HG02571 (cell line): Measurements from ENCODE around the gene ATP8A2.
"Not testable (repeated sequence)": the region's sequence is repeated elsewhere in the genome, so short reads cannot be mapped to it uniquely, and the experiment has no call there.

Source experiments
- ATAC-seq: cut with Tn5 transposase; IDR thresholded peaks from one replicate; pipeline ENCODE4 v1.9.1; 2021; ENCODE audit warnings: mild to moderate bottlenecking, moderate library complexity; ENCODE audit not compliant: unreplicated experiment

ATP8A2 gene

DNA sequence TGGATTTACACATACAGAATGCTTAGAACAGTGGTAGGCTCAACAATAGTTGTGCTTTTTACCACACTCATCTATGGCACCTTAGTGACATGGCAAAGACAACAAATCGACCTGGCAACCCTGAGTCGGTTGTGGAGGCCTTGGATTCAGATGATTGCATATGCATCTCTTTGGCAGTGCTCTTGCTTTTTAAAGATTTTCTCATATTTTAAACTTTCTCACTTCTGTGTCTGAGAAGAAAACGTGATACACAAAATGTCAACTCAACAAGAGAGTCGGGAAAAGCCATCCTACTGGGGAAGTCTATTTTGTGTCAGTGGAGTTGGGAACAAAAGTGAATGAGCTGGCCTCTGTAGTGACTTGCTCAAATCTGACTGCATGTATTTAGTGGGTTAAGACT, 85.8 kb downstream of the ATP8A2 start:
- no peak for ATAC-seq

DNA sequence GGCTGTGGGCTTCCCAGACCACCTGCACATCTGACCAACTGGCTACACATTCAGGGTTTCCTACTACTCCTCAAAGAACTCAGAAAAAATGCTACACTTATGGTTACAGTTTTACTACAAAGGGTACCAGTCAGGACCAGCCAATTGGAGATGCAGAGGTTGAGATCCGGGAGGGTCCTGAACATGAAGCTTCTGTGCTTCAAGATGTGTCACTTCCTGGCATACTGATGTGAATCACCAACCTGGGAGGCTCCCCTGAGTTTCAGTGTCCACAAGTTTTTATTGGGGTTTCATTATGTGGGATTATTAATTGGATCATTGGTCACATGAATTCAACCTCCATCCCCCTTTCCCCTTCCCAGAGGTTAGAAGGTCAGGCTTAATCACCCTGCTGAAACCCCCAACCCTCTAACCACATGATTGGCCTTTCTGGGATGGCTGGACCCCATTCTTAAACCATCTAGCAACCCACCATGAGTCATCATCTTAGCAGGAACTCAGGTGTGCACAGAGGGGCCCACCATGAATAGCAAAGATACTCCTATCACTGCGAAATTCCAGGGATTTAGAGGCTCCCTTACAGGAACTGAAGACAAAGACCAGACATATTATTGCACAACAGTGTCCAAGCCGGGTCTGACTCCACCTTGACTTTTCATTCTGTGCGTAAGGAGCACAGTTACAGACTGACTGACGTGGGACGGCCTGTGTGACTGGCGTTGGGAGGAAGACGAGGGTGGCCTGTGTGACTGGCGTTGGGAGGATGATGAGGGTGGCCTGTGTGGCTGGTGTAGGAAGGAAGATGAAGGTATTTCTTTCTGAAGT, 90.7 kb downstream of the ATP8A2 start:
- ATAC-seq = no peak

- ATAC-seq = no peak
Observed at GRCh38 chr13:25463496-25463895, 91.7 kb downstream of the ATP8A2 start.

DNA sequence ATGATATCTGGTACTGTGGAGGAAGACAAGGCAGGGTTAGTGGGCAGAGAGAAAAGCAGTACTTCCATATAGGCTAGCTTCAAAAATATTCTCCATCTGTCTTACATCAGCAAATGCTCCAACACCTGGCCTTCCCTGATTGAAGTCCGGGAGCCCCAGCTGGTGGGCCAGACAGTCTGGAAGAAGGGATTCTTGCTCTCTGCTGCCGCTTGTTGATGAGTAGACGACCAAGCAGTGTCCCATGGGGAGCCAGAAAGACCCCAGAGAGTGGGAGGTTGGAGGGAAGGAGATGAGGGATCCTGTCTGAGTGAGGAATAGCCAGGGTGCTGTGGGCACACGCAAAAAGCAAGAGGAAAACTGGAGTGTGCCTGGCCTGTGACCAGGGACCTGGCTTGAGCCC, 95.1 kb downstream of the ATP8A2 start:
- ATAC-seq = no peak

DNA sequence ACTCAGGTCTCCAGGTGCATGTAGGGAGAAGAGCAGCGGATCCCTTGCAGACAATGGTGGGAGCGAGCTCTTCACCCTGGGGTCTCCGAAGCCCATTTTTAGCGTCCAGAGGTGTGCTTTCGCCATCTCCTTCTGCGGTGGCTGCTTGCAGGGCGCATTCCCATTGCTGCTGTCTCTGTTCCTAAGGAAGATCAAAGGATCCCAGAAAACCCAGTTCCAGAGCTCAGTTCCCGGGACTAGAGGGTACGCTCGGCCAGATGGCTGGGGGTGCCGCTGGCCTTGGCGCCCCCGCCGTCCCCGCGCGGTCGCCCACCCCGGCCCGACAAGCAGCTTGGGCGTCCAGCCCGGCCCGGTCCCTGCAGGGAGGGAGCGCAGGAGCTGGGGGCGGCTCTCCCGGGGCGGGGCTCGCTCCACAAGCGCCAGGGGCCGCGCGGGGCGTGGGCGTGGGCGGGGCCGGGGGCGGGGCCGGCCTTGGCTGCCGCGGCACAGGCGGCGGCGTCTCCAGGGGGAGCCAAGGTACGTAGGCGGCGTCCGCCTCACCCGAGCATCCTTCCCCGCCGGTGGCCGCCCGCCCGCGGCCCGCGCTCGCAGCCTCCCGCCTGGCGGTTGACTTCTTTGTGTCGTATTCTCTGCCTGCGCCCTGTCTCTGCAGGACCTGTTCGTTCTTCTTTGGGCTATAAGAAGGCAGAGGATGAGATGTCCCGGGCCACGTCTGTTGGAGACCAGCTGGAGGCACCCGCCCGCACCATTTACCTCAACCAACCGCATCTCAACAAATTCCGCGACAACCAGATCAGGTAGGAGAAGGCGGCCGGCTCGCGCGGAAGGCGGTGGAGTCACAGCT, 96.8 kb downstream of the ATP8A2 start:
- no peak for ATAC-seq

GRCh38 chr13:25469169-25469525, 97.4 kb downstream of the ATP8A2 start:
- no peak for ATAC-seq

DNA sequence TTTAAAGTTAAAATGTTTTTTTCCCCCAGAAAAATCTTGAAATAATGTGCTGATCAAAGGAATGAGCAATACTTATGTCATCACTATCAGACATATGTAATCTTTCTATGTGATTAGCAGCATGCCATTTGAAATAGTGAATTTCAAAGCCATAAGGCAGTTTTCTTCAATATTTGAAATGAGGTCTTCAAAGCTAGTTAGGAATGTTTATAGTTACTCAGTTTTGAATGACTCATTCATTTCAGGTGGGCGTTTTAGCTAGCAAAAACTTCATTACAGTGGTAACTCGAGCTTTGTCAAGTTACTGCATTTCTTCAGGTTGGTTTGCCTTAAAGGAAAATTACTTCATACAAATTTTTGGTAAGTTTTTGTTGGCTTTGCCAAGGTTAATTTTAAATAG, 102.1 kb downstream of the ATP8A2 start:
- no peak for ATAC-seq

DNA sequence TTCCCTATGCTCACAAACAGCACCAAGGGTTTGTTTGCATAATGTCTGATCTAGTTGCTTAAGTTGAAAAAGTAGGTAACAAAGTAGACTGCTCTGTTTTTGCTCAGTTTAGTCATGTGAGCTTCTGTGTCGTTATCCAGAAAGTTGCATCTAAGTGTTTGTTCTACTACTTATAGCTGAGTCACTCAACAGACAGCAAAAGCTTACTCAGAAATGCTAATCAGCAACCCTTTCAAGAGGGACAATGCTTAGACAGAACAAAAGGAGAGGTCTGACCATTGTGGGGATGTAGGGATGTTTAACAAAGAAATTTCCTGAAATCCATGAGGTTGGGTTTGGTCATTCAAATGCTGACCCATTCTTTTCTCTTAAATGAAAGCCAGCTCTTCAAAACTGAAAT, 106.4 kb downstream of the ATP8A2 start:
- ATAC-seq = no peak

DNA sequence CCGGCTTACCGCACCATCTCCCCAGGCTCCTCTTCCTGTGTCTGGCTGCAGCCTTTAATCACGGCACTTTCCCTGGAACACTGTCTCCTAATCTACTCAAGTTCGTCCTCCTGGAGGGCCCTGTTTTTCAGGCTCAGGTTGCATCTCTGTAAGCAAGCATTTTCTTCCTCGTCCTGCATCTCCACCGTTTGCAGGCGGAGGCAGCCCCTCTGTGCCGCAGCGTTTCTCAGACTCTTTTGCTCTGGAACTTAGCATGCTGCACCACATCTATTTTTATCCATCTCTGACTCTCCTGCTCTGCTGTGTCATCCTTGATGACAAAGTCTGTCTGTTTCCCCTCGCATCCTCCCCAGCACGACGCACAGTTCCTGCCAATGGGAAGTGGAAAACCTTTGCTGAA, 117.5 kb downstream of the ATP8A2 start:
- no peak for ATAC-seq

DNA sequence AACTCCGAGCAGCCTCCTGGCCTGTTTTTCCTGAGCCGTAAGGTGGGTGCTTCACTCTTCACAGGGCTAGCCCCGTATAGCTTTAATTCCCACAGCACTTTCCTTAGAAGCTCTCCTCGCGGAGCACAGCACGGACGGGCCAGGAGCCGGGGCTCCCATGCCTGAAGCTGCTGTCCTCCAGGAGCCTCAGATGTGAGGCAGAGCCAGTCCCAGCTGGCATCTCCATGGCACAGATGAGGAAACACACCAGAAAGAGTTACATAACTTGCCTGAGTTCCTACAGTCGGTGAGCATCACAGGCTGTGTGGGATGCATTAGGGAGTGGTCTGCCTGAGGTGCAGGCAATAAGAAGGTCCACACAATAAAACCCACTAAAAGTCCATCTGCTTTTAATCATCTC, 118.5 kb downstream of the ATP8A2 start:
- ATAC-seq = no peak

DNA sequence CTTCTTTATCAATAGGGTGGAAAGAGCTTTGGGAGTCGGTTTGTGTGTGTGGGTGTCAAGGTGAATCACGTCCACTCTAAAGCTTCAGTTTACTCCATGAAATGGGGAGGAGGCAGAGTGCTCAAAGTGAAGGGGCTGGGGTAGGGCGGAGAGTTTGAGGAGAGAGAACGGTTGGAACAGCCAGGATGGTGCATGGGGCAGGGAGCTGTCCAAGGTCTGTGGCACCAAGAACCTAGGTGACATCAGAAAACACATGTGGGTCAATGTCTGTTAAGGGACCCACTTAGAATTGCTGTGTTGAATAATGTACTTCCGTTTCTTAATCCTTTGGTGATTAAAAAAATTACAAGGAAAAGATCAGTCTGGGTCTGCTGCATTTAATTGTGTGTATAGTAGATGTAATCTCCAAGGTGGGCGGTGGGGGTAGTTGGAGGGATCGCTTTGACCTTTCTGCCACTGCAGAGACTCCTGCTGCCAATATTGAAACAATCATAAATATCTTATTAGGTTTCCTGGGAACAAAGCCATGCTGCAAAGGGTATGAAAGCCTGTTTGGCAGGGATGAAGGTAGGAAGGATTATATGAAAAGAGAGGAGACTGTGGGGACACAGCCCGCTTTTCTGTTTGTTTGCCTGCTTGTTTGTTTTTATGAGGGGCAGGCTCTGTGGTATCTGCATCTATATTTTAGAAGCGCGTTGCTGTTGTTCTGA, 122.3 kb downstream of the ATP8A2 start:
- ATAC-seq = no peak

- no peak for ATAC-seq
Observed at GRCh38 chr13:25494698-25495411, 123.1 kb downstream of the ATP8A2 start.

GRCh38 chr13:25501231-25501630, 129.5 kb downstream of the ATP8A2 start:
- no peak for ATAC-seq

DNA sequence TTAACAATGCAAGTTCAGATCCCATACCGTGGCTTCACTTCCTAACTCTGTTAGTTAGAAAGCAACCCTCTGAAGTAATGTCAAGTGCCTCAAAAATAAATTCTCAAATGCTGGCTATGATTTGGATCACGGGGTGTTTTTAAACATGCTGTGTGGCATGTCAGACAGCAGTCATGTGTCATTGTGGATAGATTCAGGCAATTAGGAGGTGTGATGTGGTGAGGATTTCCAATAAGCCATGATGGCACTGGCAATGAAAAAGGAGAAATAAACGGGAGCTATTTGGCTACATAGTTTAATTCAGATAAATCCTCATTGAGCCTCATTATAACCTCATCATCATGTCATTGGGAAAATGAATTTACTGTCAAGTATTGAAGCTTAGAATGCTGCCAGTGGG, 130.3 kb downstream of the ATP8A2 start:
- ATAC-seq = no peak

GRCh38 chr13:25502551-25502950, 130.8 kb downstream of the ATP8A2 start:
- no peak for ATAC-seq

- no peak for ATAC-seq
Observed at GRCh38 chr13:25503856-25504255, 132.1 kb downstream of the ATP8A2 start.

DNA sequence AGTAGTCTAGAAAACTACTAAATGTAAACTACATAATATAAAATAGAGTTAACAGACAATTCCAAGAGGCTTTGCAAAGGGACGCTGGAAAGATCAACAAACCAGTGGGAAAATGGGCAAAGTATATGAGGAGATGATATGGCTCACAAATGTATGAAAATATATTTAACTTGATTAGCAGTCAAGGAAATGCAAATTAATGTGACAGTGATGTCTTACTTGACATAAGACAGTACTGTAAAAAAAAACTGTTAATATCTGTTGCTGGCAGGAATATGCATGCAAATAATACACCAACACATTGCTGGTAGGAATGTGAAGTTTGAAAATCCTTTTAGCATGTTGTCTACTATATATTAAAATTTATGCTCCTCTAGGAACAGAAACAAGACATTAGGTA, 136.1 kb downstream of the ATP8A2 start:
- no peak for ATAC-seq

DNA sequence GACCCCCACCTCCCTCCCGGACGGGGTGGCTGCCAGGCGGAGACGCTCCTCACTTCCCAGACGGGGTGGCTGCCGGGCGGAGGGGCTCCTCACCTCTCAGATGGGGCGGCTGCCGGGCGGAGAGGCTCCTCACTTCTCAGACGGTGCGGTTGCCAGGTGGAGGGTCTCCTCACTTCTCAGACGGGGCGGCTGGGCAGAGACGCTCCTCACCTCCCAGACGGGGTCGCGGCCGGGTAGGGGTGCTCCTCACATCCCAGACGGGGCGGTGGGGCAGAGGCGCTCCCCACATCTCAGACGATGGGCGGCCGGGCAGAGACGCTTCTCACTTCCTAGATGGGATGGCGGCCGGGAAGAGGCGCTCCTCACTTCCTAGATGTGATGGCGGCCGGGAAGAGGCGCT, 141.3 kb downstream of the ATP8A2 start:
- ATAC-seq = not testable (repeated sequence)

- no peak for ATAC-seq
Observed at GRCh38 chr13:25518441-25518840, 146.7 kb downstream of the ATP8A2 start.

GRCh38 chr13:25525884-25526283, 154.1 kb downstream of the ATP8A2 start:
- ATAC-seq = no peak

DNA sequence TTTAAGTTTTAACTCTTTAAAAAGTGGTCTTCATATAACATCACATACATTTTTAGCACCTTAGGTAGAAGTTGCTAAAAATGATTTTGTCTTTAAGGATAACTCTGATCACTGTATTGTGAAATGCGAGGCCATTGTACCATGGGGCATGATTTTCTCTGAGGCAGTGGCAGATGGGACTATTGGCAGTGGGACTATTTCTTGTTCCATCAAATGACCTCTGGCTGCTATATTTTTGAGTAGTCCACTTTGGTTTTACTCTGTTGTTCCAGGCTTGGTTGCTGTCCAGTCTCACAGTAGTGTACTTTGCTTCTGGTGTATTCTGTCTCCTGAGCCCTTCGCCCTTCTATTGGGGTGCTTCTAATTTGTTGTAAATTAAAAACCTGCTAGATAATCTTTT, 156.5 kb downstream of the ATP8A2 start:
- no peak for ATAC-seq
